K562 (cell line): ENCODE results near the gene BCAN. TPM values are rescaled to one million over a fixed set of nuclear protein-coding genes. Genes with fewer than 3 reads are reported as not detected.

ENCODE experiments used
- CLOCK ChIP-seq: fragments of 250-450 bp; sonication (Bioruptor Pico); IDR thresholded peaks from 2 replicates; pipeline ENCODE4 v1.4.0; 2020; ENCODE audit warnings: mild to moderate bottlenecking, moderate library complexity, borderline replicate concordance
- ELK3 ChIP-seq: fragments of 450-650 bp; formaldehyde crosslinking; IDR thresholded peaks from 2 replicates; pipeline ENCODE4 v1.4.0; 2020; ENCODE audit warnings: mild to moderate bottlenecking
- HDAC1 ChIP-seq, 2 experiments: fragments of 450-650 bp; IDR thresholded peaks; 2 replicates each; pipeline ENCODE4 v1.6.1; 2016 to 2017; ENCODE audit warnings: inconsistent platforms in 1 of 2, mild to moderate bottlenecking in 1 of 2, moderate library complexity in 1 of 2
- HEY1 ChIP-seq: fragments of 250-450 bp; sonication (Bioruptor Pico); IDR thresholded peaks from 2 replicates; pipeline ENCODE4 v1.5.0; 2020; ENCODE audit warnings: mild to moderate bottlenecking, moderate library complexity, borderline replicate concordance
- JUND ChIP-seq, 2 experiments: IDR thresholded peaks; 2 replicates in 1 of 2; 3 replicates in 1 of 2; pipeline ENCODE4 v1.6.1; 2011; ENCODE audit warnings: borderline replicate concordance in 2 of 2, low read depth in 2 of 2, low read length in 2 of 2, improper control_type of control experiment in 1 of 2, missing biosample characterization in 1 of 2, missing genetic modification characterization in 1 of 2, missing genetic modification reagents in 1 of 2
- KDM1A ChIP-seq, 2 experiments: fragments of 450-650 bp; IDR thresholded peaks; 2 replicates each; pipeline ENCODE4 v1.6.1; 2016; ENCODE audit warnings: mild to moderate bottlenecking in 2 of 2
- MYC ChIP-seq, 2 experiments: fragments of 250-450 bp in 1 of 2; sonication (Bioruptor Pico) in 1 of 2; IDR thresholded peaks; 2 replicates each; pipeline versions ENCODE4 v1.5.1 to v1.6.1; 2012 to 2021; ENCODE audit warnings: low read depth in 2 of 2, borderline replicate concordance in 1 of 2, improper control_type of control experiment in 1 of 2, low read length in 1 of 2, mild to moderate bottlenecking in 1 of 2, moderate library complexity in 1 of 2
- NR0B1 ChIP-seq: fragments of 450-650 bp; IDR thresholded peaks from one replicate; pipeline ENCODE4 v1.6.1; 2018; ENCODE audit warnings: mild to moderate bottlenecking, moderate library complexity; ENCODE audit not compliant: partially characterized antibody
- POLR2B ChIP-seq: fragments of 450-650 bp; IDR thresholded peaks from 2 replicates; pipeline ENCODE4 v1.6.1; 2018; ENCODE audit warnings: low read depth; ENCODE audit not compliant: partially characterized antibody
- THAP12 ChIP-seq: fragments of 250-450 bp; sonication (Bioruptor Pico); IDR thresholded peaks from 2 replicates; pipeline ENCODE4 v1.9.0; 2021; ENCODE audit warnings: mild to moderate bottlenecking, inconsistent platforms
- U2AF1 ChIP-seq: fragments of 200-400 bp; formaldehyde crosslinking; optimal IDR thresholded peaks from 2 replicates; pipeline ENCODE3; 2017; ENCODE audit warnings: mild to moderate bottlenecking, low read depth, low read length, moderate library complexity
- ZBTB8A ChIP-seq: fragments of 450-650 bp; IDR thresholded peaks from 2 replicates; pipeline ENCODE4 v1.6.1; 2018; ENCODE audit warnings: mild to moderate bottlenecking, moderate library complexity; ENCODE audit not compliant: partially characterized antibody
- ZNF143 ChIP-seq: sonication (generic); formaldehyde crosslinking; IDR thresholded peaks from 2 replicates; pipeline ENCODE4 v1.9.0; 2022; ENCODE audit warnings: mild to moderate bottlenecking, missing genetic modification reagents
- ZNF384 ChIP-seq: IDR thresholded peaks from 2 replicates; pipeline ENCODE4 v1.6.1; 2012; ENCODE audit warnings: low read depth, low read length, improper control_type of control experiment
- ZNF518B ChIP-seq: fragments of 250-450 bp; sonication (Bioruptor Pico); IDR thresholded peaks from 2 replicates; pipeline ENCODE4 v1.5.0; 2021; ENCODE audit warnings: mild to moderate bottlenecking, moderate library complexity
- ZNF561 ChIP-seq: fragments of 450-650 bp; formaldehyde crosslinking; conservative IDR thresholded peaks from 2 replicates; pipeline ENCODE4 v1.4.0; 2020; ENCODE audit warnings: mild to moderate bottlenecking, moderate library complexity
- polyA plus RNA-seq, 8 experiments: library from polyadenylated mRNA; depleted of rRNA in 4 of 8; stranded (reverse) in 5 of 8; unstranded in 3 of 8; fragments of >200 nt; fragmentation: Nextera tagmentation in 2 of 8; fragmentation: Illumina TruSeq in 1 of 8; extraction: Ambion mirVana in 2 of 8; extraction: Trizol in 1 of 8; gene quantifications; 2 replicates each; pipeline versions ENCODE4 v1.2.1 to v1.2.3, GENCODE V29; 2011 to 2014; ENCODE audit warnings: inconsistent platforms in 1 of 8, missing spikeins in 1 of 8
- total RNA-seq, 7 experiments: library from RNA; depleted of rRNA in 6 of 7; stranded (reverse); fragments of >200 nt in 6 of 7; fragmentation: Illumina TruSeq in 2 of 7; extraction: Trizol in 2 of 7; gene quantifications; 2 replicates each; pipeline versions ENCODE4 v1.2.1 to v1.2.3, GENCODE V29; 2011 to 2021; ENCODE audit warnings: low replicate concordance in 1 of 7

Gene BCAN
- total and polyA plus RNA-seq, 9 of the 15 experiments (the other 6 are each of a cell fraction or from before 2014, with no cell fraction given), result 0.04 to 0.33 (median 0.14) TPM; not detected in 5

DNA sequence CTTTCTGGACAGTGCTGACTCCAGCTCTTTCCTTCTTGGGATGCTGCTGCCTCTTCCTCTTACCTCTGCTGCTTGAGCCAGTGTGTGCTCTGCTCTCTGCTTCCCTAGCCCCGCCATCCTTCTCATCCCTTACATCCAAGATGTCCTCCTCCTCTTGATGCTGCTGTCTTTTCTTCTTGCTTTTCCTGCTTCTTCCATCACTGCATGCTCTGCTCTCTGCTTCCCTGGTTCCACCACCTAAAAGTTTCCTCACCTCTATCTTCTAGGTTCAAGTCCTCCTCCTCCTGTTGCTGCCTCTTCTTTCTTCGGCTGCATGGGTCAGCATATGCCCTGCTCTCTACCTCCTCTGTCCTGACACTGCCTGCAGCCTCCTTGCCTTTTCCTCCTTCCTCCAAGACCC lies 46.9 kb upstream of the BCAN start (continued):
- TF ChIP-seq THAP12 (CRISPR knock-in tag) (no peak), ZNF561 (CRISPR knock-in tag) (no peak), NR0B1 (no peak), ZNF518B (CRISPR knock-in tag) (no peak), KDM1A (IDR thresholded peaks at IDR 0.05) (no peak), MYC (IDR thresholded peaks at IDR 0.05; ENCODE audit: low read depth, low read length) (no peak), MYC (CRISPR knock-in tag; IDR thresholded peaks at IDR 0.05; ENCODE audit: borderline replicate concordance, low read depth) (no peak), HDAC1 (IDR thresholded peaks at IDR 0.05) (no peak), ZBTB8A (no peak), CLOCK (no peak), HEY1 (no peak), POLR2B (peak; percentile 54), ZNF384 (no peak), JUND (IDR thresholded peaks at IDR 0.05; ENCODE audit: borderline replicate concordance, low read depth, low read length) (no peak), JUND (tag; IDR thresholded peaks at IDR 0.05; ENCODE audit: borderline replicate concordance, low read depth, low read length) (no peak), U2AF1 (no peak), ELK3 (no peak), ZNF143 (CRISPR knock-in tag) (no peak)
